Panc1 (cell line): ENCODE measurements around the gene CD300A. TPM values are rescaled to one million over a fixed set of nuclear protein-coding genes. Genes with fewer than 3 reads are reported as not detected.

Experiments
- ATAC-seq: fragments of 200-7000 bp; cut with Tn5 transposase; 2 replicates; pipeline ENCODE4 v1.9.1; 2020; ENCODE audit warnings: mild to moderate bottlenecking, moderate library complexity
- BruUV-seq: library from RNA; stranded (reverse); fragments of 400-500 nt; replicated peaks from 2 replicates; lab custom pipeline; 2021; lab: Mats Ljungman, UMichigan
- CTCF ChIA-PET: fragments of 300-600 bp; sonication (Branson Sonifier 250); formaldehyde crosslinking; loops from one replicate; lab custom pipeline; 2022; ENCODE audit warnings: antibody characterized with exemption; lab: Charles Lee
- POLR2A ChIA-PET: fragments of 300-600 bp; sonication (Branson Sonifier 250); formaldehyde crosslinking; loops from one replicate; lab custom pipeline; 2022; ENCODE audit warnings: antibody characterized with exemption; lab: Charles Lee
- DNase-seq: peaks from one replicate; pipeline ENCODE4 v3.0.0-alpha.2; 2010; ENCODE audit warnings: low read depth, low spot score
- H3K27ac ChIP-seq: 2 replicates; pipeline ENCODE4 v1.5.1; 2011; ENCODE audit warnings: mild to moderate bottlenecking, low read length, inconsistent platforms
- H3K27me3 ChIP-seq: fragments of 200-500 bp; sonication (Bioruptor generic); 2 replicates; pipeline ENCODE4 v1.6.0; 2014; ENCODE audit warnings: low read length, inconsistent platforms; ENCODE audit not compliant: control insufficient read depth, insufficient read depth
- H3K36me3 ChIP-seq: fragments of 200-500 bp; sonication (Bioruptor generic); 2 replicates; pipeline ENCODE4 v1.5.1; 2014; ENCODE audit warnings: inconsistent platforms, mild to moderate bottlenecking, low read length, moderate library complexity; ENCODE audit not compliant: control insufficient read depth, insufficient read depth
- H3K4me1 ChIP-seq: 2 replicates; pipeline ENCODE4 v1.5.1; 2011; ENCODE audit warnings: inconsistent platforms, mild to moderate bottlenecking, low read length, moderate library complexity; ENCODE audit not compliant: control insufficient read depth, insufficient read depth
- H3K4me3 ChIP-seq, 2 experiments: 2 replicates each; pipeline ENCODE4 v1.5.1; 2011 to 2012; ENCODE audit warnings: low read depth in 2 of 2, low read length in 2 of 2, mild to moderate bottlenecking in 2 of 2, inconsistent platforms in 1 of 2, moderate library complexity in 1 of 2
- H3K9me3 ChIP-seq: fragments of 200-500 bp; sonication (Bioruptor generic); 2 replicates; pipeline ENCODE4 v1.5.1; 2014; ENCODE audit warnings: low read depth, mild to moderate bottlenecking, inconsistent platforms, low read length, moderate library complexity; ENCODE audit not compliant: control insufficient read depth, insufficient read depth
- POLR2AphosphoS5 ChIP-seq: IDR thresholded peaks from 2 replicates; pipeline ENCODE4 v1.6.1; 2012; ENCODE audit warnings: mild to moderate bottlenecking, low read depth, low read length, moderate library complexity
- SIN3A ChIP-seq: IDR thresholded peaks from 2 replicates; pipeline ENCODE4 v1.6.1; 2012; ENCODE audit warnings: low read depth, mild to moderate bottlenecking, low read length, moderate library complexity, borderline replicate concordance; ENCODE audit not compliant: insufficient read depth
- TCF7L2 ChIP-seq: IDR thresholded peaks from 2 replicates; pipeline ENCODE4 v1.6.1; 2011; ENCODE audit warnings: mild to moderate bottlenecking, low read depth, low read length, inconsistent platforms
- in situ Hi-C: cut with HindIII; loops from 2 replicates; pipeline ENCODE4 v1.10.0; 2016; ENCODE audit warnings: low sequenced_read_pairs, low pct_unique_long_range_greater_than_20kb
- intact Hi-C: fragments of 100-400 bp; cut with micrococcal nuclease; formaldehyde crosslinking; loops from one replicate; pipeline ENCODE4 v1.10.0; 2022; ENCODE audit not compliant: unreplicated experiment
- total RNA-seq: library from RNA; stranded (reverse); gene quantifications from one replicate; pipeline ENCODE4 v1.2.1, GENCODE V29; 2021; ENCODE audit not compliant: unreplicated experiment
- TF ChIP-seq, protein P1 (sequence below), 2 experiments: IDR thresholded peaks; 2 replicates each; pipeline ENCODE4 v1.6.1; 2011 to 2012; ENCODE audit warnings: low read depth in 2 of 2, control low read depth in 1 of 2, low read length in 1 of 2, mild to moderate bottlenecking in 1 of 2, moderate library complexity in 1 of 2; ENCODE audit not compliant: insufficient read depth in 1 of 2
- TF ChIP-seq, protein P2 (sequence below): fragments of 450-650 bp; IDR thresholded peaks from 2 replicates; pipeline ENCODE4 v1.5.1; 2017; ENCODE audit warnings: mild to moderate bottlenecking

The CD300A gene
- total RNA-seq, 1 experiment from 2014 or later = 0.21 TPM

DNA sequence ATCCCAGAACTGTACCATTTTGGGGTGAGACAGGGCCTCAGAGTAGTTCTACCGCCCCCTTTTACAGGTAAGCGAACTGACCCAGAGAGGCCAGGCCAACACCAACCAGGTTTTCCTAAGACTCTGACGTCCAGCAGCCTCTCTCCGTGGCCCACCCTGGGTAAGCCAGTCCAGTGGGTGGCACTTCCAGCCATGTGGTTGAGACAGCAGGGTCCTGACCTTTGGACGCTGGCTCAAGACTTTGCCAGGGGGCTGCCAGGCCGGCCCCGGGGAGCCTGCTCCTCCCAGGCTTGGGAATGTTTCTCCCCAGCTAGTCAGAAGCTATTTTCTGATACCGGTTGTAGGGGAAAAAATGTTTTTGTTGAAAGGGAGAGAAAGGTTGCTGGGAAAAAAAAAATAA is 17.7 kb upstream of the CD300A start:
- Histone ChIP-seq H3K27ac (no peak overlapping the region), H3K36me3 (no peaks in the 10 kb centered on the region), H3K9me3 (no peaks in the 10 kb centered on the region), H3K27me3 (no peaks in the 10 kb centered on the region), H3K4me3 (no peak overlapping the region), H3K4me1 (peaks cover 13% of the 10 kb centered on the region)
- CTCF ChIA-PET = interaction anchor here (1.2 kb wide), 1 partner anchor 70 kb away, joined by 4 read pairs; no protein-coding TSS in a partner anchor
- in situ Hi-C loops (no loop called here), intact Hi-C loops (no loop called here)
- BruUV-seq = no TSS peak
- TF ChIP-seq SIN3A (no peak), TCF7L2 (no peak), POLR2AphosphoS5 (no peak)
- TF ChIP-seq, protein P1, sequence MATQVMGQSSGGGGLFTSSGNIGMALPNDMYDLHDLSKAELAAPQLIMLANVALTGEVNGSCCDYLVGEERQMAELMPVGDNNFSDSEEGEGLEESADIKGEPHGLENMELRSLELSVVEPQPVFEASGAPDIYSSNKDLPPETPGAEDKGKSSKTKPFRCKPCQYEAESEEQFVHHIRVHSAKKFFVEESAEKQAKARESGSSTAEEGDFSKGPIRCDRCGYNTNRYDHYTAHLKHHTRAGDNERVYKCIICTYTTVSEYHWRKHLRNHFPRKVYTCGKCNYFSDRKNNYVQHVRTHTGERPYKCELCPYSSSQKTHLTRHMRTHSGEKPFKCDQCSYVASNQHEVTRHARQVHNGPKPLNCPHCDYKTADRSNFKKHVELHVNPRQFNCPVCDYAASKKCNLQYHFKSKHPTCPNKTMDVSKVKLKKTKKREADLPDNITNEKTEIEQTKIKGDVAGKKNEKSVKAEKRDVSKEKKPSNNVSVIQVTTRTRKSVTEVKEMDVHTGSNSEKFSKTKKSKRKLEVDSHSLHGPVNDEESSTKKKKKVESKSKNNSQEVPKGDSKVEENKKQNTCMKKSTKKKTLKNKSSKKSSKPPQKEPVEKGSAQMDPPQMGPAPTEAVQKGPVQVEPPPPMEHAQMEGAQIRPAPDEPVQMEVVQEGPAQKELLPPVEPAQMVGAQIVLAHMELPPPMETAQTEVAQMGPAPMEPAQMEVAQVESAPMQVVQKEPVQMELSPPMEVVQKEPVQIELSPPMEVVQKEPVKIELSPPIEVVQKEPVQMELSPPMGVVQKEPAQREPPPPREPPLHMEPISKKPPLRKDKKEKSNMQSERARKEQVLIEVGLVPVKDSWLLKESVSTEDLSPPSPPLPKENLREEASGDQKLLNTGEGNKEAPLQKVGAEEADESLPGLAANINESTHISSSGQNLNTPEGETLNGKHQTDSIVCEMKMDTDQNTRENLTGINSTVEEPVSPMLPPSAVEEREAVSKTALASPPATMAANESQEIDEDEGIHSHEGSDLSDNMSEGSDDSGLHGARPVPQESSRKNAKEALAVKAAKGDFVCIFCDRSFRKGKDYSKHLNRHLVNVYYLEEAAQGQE (IDR thresholded peaks at IDR 0.05; ENCODE audit: insufficient read depth in 1 of 2, low read depth in 2 of 2, low read length in 1 of 2) = no peak
- TF ChIP-seq, protein P2, sequence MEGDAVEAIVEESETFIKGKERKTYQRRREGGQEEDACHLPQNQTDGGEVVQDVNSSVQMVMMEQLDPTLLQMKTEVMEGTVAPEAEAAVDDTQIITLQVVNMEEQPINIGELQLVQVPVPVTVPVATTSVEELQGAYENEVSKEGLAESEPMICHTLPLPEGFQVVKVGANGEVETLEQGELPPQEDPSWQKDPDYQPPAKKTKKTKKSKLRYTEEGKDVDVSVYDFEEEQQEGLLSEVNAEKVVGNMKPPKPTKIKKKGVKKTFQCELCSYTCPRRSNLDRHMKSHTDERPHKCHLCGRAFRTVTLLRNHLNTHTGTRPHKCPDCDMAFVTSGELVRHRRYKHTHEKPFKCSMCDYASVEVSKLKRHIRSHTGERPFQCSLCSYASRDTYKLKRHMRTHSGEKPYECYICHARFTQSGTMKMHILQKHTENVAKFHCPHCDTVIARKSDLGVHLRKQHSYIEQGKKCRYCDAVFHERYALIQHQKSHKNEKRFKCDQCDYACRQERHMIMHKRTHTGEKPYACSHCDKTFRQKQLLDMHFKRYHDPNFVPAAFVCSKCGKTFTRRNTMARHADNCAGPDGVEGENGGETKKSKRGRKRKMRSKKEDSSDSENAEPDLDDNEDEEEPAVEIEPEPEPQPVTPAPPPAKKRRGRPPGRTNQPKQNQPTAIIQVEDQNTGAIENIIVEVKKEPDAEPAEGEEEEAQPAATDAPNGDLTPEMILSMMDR = no peak
- ATAC-seq (no peak), DNase-seq (no peak)
- POLR2A ChIA-PET = interaction anchor here (0.7 kb wide), 1 partner anchor 50 kb away, joined by 6 read pairs; no protein-coding TSS in a partner anchor

DNA sequence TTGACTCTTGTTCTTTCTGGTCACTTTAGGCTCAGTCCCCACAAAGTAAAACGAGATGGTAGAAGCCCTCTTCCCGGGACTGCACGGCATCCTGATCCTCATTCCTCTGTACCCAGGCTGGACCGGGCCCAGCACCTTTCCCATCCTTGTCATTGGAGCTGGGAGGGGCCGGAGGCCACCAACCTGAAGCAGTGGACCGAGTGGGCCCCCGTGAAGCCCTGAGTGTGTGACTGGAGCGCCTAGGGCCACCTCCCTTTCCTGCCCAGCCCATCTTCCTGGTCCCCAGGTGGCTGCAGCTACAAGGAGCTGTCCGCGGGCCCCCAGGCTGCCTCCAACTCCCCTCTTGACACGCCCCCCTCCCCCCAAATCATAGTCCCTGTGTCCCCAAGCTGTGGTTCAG is 17.1 kb upstream of the CD300A start:
- ATAC-seq = no peak
- ChIA-PET POLR2A (no interaction called here), CTCF (no interaction called here)
- Histone ChIP-seq H3K27me3 (no peaks in the 10 kb centered on the region), H3K4me3 (no peak overlapping the region), H3K4me1 (peaks cover 10% of the 10 kb centered on the region), H3K27ac (no peak overlapping the region), H3K9me3 (no peaks in the 10 kb centered on the region), H3K36me3 (no peaks in the 10 kb centered on the region)
- in situ Hi-C loops (no loop called here), intact Hi-C loops (no loop called here)
- BruUV-seq = no TSS peak
- TF ChIP-seq POLR2AphosphoS5 (no peak), TCF7L2 (no peak), SIN3A (no peak)
- TF ChIP-seq, protein P2 = no peak
- TF ChIP-seq, protein P1 (IDR thresholded peaks at IDR 0.05; ENCODE audit: insufficient read depth in 1 of 2, low read depth in 2 of 2, low read length in 1 of 2) = no peak
- no peak for DNase-seq
